ENCODE measurements around the gene SEMA6A.

SEMA6A gene

GRCh38 chr5:116574367-116575325 lies at the start of gene SEMA6A:
TSS of gene SEMA6A (minus strand) at chr5:116574823. CDS start at chr5:116504944, 69,879 bp downstream.
- DNase-seq (ENCODE audit: low read depth in 2 of 2, low spot score in 1 of 2): no peak

DNA sequence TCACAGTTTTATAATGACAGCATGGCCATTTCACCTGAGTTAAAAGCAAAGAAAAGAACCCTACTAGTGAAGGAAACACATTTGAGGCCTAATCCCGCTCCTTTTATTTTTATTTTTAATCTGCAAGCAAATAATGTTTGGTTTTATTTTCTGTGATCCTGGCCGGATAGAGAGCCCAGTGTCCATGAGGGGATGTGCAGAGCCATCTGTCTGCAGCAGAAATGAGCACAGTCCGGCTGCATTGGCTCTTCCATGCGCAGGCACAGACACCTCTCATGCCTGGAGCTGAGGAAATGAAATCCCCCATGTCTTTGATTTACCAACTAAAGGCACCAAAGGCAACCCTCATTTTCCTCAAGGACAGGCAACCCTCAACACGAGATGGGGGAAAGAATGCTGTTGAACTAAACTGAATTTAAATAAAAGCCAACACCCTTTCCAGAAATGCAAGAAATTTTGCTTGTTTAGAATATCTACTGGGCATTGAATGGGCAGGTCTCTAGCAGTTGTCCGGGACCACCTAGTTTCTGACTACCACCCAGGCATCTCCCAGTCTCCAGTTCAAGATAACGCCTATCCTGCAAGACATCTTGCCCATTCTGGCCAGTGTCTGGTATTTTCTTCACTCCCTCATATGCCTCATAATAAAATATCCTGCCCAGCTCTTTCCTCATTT lies 47.9 kb upstream of the SEMA6A start:
- no peak for DNase-seq (ENCODE audit: low read depth in 2 of 2, low spot score in 1 of 2)

- DNase-seq (ENCODE audit: low read depth in 2 of 2, low spot score in 1 of 2): no peak
Measured at GRCh38 chr5:116621599-116621998, 47.0 kb upstream of the SEMA6A start.

GRCh38 chr5:116616876-116617275 lies 42.3 kb upstream of the SEMA6A start:
- DNase-seq (ENCODE audit: low read depth in 2 of 2, low spot score in 1 of 2): no peak

GRCh38 chr5:116614603-116614920 lies 39.9 kb upstream of the SEMA6A start:
- no peak for DNase-seq (ENCODE audit: low read depth in 2 of 2, low spot score in 1 of 2)

DNA sequence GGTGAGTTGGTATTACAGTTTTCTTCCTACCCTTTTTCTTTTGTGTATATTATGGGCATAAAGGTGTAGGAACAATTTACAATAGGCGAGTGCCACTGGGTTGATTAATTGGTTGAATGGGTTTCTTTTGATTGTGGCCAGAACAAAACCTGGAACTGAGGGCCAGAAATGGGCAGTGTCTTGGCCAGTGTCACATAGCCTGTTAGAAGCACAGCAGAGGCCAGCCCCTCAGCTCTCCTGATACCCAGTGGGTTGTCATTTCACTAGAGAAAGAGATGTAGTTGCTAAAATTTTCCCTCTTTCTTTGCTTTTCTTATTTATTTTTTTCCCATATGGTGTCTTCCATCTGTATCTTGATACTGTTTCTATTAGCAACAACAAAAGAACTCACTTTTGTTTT lies 38.8 kb upstream of the SEMA6A start:
- no peak for DNase-seq (ENCODE audit: low read depth in 2 of 2, low spot score in 1 of 2)

DNA sequence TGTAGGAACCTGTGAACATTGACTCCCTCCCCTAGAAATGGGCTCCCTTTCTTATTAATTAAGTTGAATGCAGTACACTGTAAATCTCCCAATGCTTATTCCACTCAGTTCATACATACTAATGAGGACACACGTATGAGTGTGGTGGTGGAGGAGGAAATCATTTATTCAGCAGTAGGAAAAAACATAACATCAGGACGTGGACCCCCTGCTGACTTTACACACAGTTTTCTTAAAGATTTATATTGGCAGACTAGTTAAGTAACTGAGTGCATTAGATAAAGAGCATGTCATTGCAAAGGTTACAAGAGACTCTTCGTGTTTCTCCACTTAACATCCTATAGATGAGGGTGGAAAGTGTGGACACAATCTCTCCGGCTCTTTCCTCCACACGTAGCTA lies 37.8 kb upstream of the SEMA6A start:
- DNase-seq (ENCODE audit: low read depth in 2 of 2, low spot score in 1 of 2): no peak

DNA sequence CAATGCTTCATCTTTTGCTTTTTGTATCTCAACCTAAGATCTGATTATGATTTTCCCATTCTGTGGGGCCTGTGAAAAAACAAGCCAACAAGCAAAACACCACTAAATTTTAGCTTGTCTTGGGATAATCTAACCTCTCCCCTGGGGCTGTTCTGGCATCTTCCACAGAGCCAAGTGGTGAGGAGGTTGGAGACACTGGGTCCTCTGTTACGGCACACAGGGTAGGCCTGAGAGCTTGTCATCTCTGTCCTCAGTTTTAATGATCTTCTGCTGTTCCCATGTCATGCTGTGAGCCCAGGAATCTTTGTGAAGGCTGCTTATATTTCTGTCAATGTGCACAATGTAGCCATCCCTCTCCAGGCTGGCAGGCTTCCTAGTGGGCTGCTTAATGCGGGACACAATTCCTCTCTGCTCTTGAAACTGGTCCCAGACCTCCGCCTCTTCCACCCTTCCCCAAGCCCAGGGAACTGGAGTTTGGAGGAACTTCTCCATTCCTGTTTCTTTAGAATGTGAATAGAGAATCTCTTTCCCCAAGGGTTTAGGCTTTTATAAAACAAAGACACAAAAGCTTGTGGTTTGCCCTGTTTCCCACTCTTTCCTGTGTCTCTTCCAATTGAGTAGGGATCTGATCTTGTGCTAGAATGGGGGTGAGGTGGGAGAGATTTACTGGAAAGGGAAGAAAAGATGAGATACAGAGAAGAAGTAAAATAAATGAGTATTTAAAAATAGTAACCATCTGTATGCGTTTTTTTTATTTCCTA lies 30.9 kb upstream of the SEMA6A start:
- no peak for DNase-seq (ENCODE audit: low read depth in 2 of 2, low spot score in 1 of 2)

- no peak for DNase-seq (ENCODE audit: low read depth in 2 of 2, low spot score in 1 of 2)
Measured at GRCh38 chr5:116604805-116605204, 30.2 kb upstream of the SEMA6A start.

DNA sequence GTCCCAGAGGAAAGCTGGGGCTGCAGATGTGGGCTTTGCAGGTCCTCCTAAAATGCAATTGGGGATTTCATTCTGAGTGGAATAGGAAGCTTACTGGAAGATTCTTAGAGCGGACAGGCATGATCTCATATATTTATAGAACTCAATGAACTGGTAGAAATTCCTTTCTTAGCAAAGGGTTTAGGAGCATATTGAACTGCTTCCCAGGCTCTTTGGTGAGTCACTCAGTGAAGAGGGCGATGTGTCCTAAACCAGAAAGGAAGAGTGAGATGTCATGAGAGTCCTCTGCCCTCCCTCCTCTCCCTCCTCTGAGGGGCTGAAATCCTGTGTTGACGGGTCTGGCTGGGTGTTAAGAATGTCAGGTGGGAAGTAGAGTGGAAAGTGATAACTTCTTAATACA lies 26.3 kb upstream of the SEMA6A start:
- no peak for DNase-seq (ENCODE audit: low read depth in 2 of 2, low spot score in 1 of 2)

GRCh38 chr5:116598911-116599310 lies 24.3 kb upstream of the SEMA6A start:
- DNase-seq (ENCODE audit: low read depth in 2 of 2, low spot score in 1 of 2): no peak

- no peak for DNase-seq (ENCODE audit: low read depth in 2 of 2, low spot score in 1 of 2)
Measured at GRCh38 chr5:116595498-116595897, 20.9 kb upstream of the SEMA6A start.

DNA sequence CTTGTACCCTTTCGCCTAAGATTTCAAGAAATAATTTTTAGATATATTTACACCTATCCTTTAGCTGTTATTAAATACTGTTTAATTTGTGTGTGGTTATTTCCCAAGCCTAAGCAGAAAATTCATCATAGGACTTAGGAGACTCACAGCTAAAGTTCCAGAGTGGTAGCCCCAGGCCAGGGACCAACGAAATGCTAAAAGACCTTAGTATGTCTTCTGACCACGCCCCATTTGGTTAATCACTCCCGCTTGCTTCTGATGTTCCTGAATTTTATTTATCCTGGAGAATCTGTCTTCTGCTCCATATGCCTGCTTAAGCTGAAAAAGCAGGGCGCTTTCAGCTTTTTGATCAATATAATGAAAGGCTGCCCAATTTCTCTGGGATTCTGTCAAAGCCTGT lies 18.7 kb upstream of the SEMA6A start:
- no peak for DNase-seq (ENCODE audit: low read depth in 2 of 2, low spot score in 1 of 2)

DNA sequence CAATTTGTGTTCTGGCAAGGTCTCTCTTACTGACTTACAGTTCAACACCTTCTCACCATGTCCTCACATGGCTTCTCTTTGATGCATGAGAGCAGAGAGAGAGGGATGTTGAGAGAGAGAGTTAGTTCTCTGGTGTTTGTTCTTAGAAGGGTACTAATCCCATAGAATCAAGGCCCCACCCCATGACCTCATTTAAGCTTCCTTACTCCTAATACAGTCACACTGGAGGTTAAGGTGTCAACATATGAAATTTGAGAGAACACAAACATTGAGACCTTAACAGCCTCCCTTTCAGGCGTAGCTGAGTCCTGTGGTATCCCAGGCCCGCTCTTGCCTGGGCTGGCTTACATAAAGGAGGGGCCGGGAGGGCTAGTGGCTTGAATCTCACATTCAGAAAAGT lies 10.6 kb upstream of the SEMA6A start:
- DNase-seq (ENCODE audit: low read depth in 2 of 2, low spot score in 1 of 2): no peak

DNA sequence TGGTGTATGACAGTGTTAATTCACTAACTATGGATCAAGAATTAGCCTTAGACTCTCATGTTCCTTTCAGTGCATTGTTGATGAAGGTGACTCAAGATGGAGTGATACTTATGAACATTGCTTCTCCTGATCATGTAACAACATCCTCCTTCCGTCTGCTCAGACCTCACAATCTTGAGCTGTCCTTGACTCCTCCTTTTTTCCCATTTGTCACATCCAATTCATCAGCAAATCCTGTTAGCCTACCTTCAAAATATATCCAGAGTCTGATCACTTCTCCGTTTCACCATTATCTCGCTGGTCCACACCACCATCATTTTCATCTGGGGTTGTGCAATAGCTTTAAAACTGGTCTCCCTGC lies 9.2 kb upstream of the SEMA6A start:
- no peak for DNase-seq (ENCODE audit: low read depth in 2 of 2, low spot score in 1 of 2)

DNA sequence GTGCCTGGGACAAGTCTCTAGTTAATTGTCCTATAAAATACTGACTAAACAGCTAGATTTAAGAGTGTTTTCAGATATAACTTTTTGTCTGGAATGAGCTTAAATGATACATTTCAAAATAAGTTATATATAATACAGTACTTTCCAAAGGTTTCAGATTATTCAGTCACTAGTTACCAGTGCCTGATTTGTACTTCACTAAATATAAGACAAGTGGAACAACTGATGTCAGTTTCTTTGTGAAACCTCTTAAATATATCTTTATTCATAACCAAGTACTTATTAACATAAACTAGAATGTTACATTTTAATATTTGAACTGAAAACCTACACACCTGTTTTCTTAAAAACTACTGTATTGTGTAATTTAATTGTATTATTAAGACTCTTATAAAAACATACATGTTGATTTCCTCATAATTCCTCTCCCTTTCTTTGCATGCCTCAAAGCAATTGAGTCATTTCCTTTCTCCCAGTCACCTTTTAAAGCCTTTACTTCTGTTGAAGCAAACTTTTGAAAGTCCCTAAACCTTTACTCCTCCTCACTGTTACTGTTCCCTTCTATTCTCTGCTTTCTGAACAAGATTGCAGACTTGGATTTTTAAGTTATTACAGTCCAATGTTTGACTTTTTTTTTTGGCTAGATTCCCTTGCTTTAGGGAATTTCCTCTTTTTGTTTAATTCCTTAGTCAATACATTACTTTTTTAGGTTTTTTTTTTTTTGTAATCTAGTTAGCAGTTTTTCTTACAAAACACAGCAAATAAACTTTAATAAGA lies 8.7 kb upstream of the SEMA6A start:
- DNase-seq (ENCODE audit: low read depth in 2 of 2, low spot score in 1 of 2): no peak

DNA sequence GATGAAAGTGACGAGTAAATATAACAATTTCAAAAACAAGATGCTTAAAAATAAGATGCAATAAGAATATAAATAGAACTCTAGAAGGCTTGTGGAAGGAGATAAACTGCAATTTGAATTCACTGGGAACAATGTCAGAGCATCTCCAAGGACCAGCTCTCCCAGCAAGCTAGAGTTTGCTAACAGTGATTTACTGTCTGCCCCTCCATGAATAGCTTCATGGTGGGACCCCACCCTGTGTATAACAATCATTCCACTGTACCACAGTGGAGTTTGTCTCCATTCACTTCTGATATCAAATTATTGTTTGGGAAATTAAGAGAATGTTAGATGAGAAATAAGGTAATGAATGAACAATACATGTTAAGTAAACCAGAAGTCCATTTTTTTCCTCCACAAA lies 7.3 kb upstream of the SEMA6A start:
- no peak for DNase-seq (ENCODE audit: low read depth in 2 of 2, low spot score in 1 of 2)

DNA sequence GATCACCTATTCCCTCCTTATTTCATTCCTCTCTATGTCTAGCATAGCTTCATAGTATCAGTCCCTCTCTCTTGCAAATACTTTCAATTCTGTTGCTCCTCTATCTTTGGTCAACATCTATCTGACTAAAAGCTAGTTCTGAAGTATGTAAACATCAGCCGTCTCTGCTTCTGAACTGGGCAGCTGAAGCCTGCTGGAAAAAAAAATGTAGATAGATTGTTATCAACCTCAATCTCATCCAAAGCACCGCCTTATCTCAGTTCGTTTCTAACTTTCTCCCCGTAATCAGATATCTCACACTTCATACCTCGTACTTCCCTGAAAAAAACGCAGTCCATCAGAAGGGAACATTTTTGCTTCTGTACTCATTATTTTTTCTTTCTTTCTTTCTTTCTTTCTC lies 4.5 kb upstream of the SEMA6A start:
- no peak for DNase-seq (ENCODE audit: low read depth in 2 of 2, low spot score in 1 of 2)

GRCh38 chr5:116578676-116579075 lies 4.1 kb upstream of the SEMA6A start:
- no peak for DNase-seq (ENCODE audit: low read depth in 2 of 2, low spot score in 1 of 2)

GRCh38 chr5:116577064-116577788 lies 2.6 kb upstream of the SEMA6A start:
- DNase-seq (ENCODE audit: low read depth in 2 of 2, low spot score in 1 of 2): no peak
